Astrocyte (in vitro differentiated cells and primary cell): ENCODE measurements around the gene CARD9. TPM values are rescaled to one million over a fixed set of nuclear protein-coding genes. Genes with fewer than 3 reads are reported as not detected.

ENCODE experiments used
- DNase-seq: peaks from one replicate; pipeline ENCODE4 v3.0.0-alpha.2; 2010; ENCODE audit warnings: low read depth
- FAIRE-seq: peaks from 2 replicates; lab custom pipeline; 2011; peaks lifted over from hg19 to GRCh38; lab: Jason Lieb, UNC
- H2AFZ ChIP-seq: 2 replicates; pipeline ENCODE4 v1.6.0; 2012; ENCODE audit warnings: low read depth, low read length, inconsistent platforms
- H3K27ac ChIP-seq: 2 replicates; pipeline ENCODE4 v1.5.1; 2011; ENCODE audit warnings: low read depth, low read length, inconsistent platforms
- H3K27me3 ChIP-seq: 2 replicates; pipeline ENCODE4 v1.6.0; 2011; ENCODE audit warnings: low read length, inconsistent platforms; ENCODE audit not compliant: insufficient read depth
- H3K36me3 ChIP-seq: 2 replicates; pipeline ENCODE4 v1.5.1; 2011; ENCODE audit warnings: low read length, inconsistent platforms; ENCODE audit not compliant: insufficient read depth
- H3K4me1 ChIP-seq: 2 replicates; pipeline ENCODE4 v1.5.1; 2011; ENCODE audit warnings: low read length, inconsistent platforms; ENCODE audit not compliant: insufficient read depth
- H3K4me2 ChIP-seq: 2 replicates; pipeline ENCODE4 v1.6.0; 2012; ENCODE audit warnings: low read length, inconsistent platforms
- H3K4me3 ChIP-seq: 2 replicates; pipeline ENCODE4 v1.5.1; 2011; ENCODE audit warnings: low read depth, mild to moderate bottlenecking, low read length, inconsistent platforms; ENCODE audit not compliant: insufficient read depth
- H3K79me2 ChIP-seq: 2 replicates; pipeline ENCODE4 v1.6.0; 2012; ENCODE audit warnings: mild to moderate bottlenecking, low read length, inconsistent platforms; ENCODE audit not compliant: insufficient read depth
- H3K9ac ChIP-seq: 2 replicates; pipeline ENCODE4 v1.6.0; 2012; ENCODE audit warnings: mild to moderate bottlenecking, low read length, inconsistent platforms
- H3K9me3 ChIP-seq: 2 replicates; pipeline ENCODE4 v1.5.1; 2012; ENCODE audit warnings: low read depth, mild to moderate bottlenecking, low read length, inconsistent platforms; ENCODE audit not compliant: insufficient read depth
- H4K20me1 ChIP-seq: 2 replicates; pipeline ENCODE4 v1.6.0; 2012; ENCODE audit warnings: low read length, inconsistent platforms; ENCODE audit not compliant: insufficient read depth
- H3K27ac Mint-ChIP-seq: one replicate; pipeline ENCODE4 v1.8.0; 2021; ENCODE audit warnings: mild to moderate bottlenecking, mixed read lengths; ENCODE audit not compliant: unreplicated experiment
- H3K27me3 Mint-ChIP-seq: one replicate; pipeline ENCODE4 v1.8.0; 2021; ENCODE audit warnings: low read depth, mixed read lengths; ENCODE audit not compliant: unreplicated experiment
- H3K36me3 Mint-ChIP-seq: one replicate; pipeline ENCODE4 v1.8.0; 2021; ENCODE audit warnings: low read depth, mixed read lengths; ENCODE audit not compliant: unreplicated experiment
- H3K4me1 Mint-ChIP-seq: one replicate; pipeline ENCODE4 v1.8.0; 2021; ENCODE audit warnings: low read depth, mixed read lengths; ENCODE audit not compliant: unreplicated experiment
- H3K4me3 Mint-ChIP-seq: one replicate; pipeline ENCODE4 v1.8.0; 2021; ENCODE audit warnings: mild to moderate bottlenecking, moderate library complexity, mixed read lengths; ENCODE audit not compliant: unreplicated experiment
- H3K9me3 Mint-ChIP-seq: one replicate; pipeline ENCODE4 v1.8.0; 2021; ENCODE audit warnings: mild to moderate bottlenecking, mixed read lengths; ENCODE audit not compliant: unreplicated experiment
- EZH2 ChIP-seq: IDR thresholded peaks from 2 replicates; pipeline ENCODE4 v1.6.1; 2012; ENCODE audit warnings: mild to moderate bottlenecking, low read length, inconsistent platforms; ENCODE audit not compliant: insufficient read depth
- total RNA-seq: library from RNA; stranded (reverse); gene quantifications from 2 replicates; pipeline ENCODE4 v1.2.1, GENCODE V29; 2021
- TF ChIP-seq, protein P1 (sequence below): IDR thresholded peaks from 2 replicates; pipeline ENCODE4 v1.5.1; 2011; ENCODE audit warnings: low read depth, mild to moderate bottlenecking, inconsistent platforms, low read length, moderate library complexity; ENCODE audit not compliant: insufficient read depth

Gene CARD9
- total RNA-seq, 1 donor from 2014 or later, result 4.2 TPM

DNA sequence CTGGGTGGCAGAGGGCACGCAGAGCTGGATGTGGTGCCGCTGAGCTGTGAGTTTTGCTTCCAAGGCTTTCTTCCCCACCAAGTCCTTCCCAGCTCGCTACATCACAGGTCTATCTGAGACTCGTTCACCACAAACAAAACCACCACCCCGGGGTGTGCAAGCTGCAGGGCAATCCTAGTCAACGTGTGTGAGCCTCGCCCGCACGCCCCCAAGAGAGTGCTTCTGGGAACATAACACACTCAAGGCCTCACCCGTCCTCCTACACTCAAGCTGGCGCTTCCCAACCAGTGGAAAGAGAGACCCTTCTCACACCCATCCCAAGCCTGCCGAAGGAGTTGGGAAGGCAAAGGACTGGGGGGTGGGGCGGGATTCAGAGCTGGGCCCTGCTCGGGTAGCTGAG is 15.9 kb upstream of the CARD9 start:
- Histone ChIP-seq H3K79me2 (no peaks in the 10 kb centered on the region), H3K9me3 (no peaks in the 10 kb centered on the region), H2AFZ (no peak overlapping the region), H3K4me1 (no peaks in the 10 kb centered on the region), H3K9ac (no peak overlapping the region), H4K20me1 (peaks cover 31% of the 10 kb centered on the region), H3K4me3 (no peak overlapping the region), H3K27me3 (no peaks in the 10 kb centered on the region), H3K4me2 (no peak overlapping the region), H3K27ac (no peak overlapping the region), H3K36me3 (peaks cover 32% of the 10 kb centered on the region)
- DNase-seq, result no peak
- H3K4me1 Mint-ChIP-seq, result no peaks in the 10 kb centered on the region
- no peak overlapping the region for H3K27ac Mint-ChIP-seq
- FAIRE-seq, result no peak
- no peak for TF ChIP-seq EZH2
- TF ChIP-seq, protein P1, sequence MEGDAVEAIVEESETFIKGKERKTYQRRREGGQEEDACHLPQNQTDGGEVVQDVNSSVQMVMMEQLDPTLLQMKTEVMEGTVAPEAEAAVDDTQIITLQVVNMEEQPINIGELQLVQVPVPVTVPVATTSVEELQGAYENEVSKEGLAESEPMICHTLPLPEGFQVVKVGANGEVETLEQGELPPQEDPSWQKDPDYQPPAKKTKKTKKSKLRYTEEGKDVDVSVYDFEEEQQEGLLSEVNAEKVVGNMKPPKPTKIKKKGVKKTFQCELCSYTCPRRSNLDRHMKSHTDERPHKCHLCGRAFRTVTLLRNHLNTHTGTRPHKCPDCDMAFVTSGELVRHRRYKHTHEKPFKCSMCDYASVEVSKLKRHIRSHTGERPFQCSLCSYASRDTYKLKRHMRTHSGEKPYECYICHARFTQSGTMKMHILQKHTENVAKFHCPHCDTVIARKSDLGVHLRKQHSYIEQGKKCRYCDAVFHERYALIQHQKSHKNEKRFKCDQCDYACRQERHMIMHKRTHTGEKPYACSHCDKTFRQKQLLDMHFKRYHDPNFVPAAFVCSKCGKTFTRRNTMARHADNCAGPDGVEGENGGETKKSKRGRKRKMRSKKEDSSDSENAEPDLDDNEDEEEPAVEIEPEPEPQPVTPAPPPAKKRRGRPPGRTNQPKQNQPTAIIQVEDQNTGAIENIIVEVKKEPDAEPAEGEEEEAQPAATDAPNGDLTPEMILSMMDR, result no peak
- H3K9me3 Mint-ChIP-seq, result no peaks in the 10 kb centered on the region
- H3K36me3 Mint-ChIP-seq, result peaks cover 29% of the 10 kb centered on the region
- no peak overlapping the region for H3K4me3 Mint-ChIP-seq
- H3K27me3 Mint-ChIP-seq, result no peaks in the 10 kb centered on the region

DNA sequence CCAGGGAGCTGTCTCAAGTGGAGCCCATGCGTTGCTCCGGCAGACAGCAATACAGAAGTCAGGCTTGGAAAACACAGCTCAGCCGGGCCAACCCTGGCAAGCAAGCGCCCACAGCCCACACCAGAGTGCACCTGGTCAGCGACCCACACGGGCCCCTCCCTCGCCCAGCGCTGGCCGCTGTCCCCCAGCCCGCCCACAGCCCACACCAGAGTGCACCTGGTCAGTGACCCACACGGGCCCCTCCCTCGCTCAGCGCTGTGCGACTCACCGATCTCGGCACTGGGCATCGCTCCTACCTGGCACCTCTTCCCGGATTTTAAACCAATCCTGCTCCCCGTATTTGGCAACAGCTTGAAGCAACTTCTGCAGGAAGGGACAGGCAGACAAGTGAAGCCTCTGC is 13.7 kb upstream of the CARD9 start:
- H3K79me2 ChIP-seq, result no peaks in the 10 kb centered on the region
- no peaks in the 10 kb centered on the region for H3K27me3 ChIP-seq
- no peak for TF ChIP-seq EZH2
- TF ChIP-seq, protein P1, result no peak
- no peaks in the 10 kb centered on the region for H3K4me1 Mint-ChIP-seq
- no peak overlapping the region for H3K27ac Mint-ChIP-seq
- no peak for DNase-seq
- H3K4me2 ChIP-seq, result no peak overlapping the region
- H3K9me3 Mint-ChIP-seq, result no peaks in the 10 kb centered on the region
- no peak overlapping the region for H3K27ac ChIP-seq
- no peaks in the 10 kb centered on the region for H3K9me3 ChIP-seq
- H3K4me3 Mint-ChIP-seq, result no peak overlapping the region
- no peak for FAIRE-seq
- no peaks in the 10 kb centered on the region for H3K27me3 Mint-ChIP-seq
- no peak overlapping the region for H3K4me3 ChIP-seq
- peaks cover 37% of the 10 kb centered on the region for H3K36me3 ChIP-seq
- H3K36me3 Mint-ChIP-seq, result peaks cover 35% of the 10 kb centered on the region
- no peak overlapping the region for H3K9ac ChIP-seq
- no peaks in the 10 kb centered on the region for H3K4me1 ChIP-seq
- H2AFZ ChIP-seq, result no peak overlapping the region
- H4K20me1 ChIP-seq, result peaks cover 27% of the 10 kb centered on the region

DNA sequence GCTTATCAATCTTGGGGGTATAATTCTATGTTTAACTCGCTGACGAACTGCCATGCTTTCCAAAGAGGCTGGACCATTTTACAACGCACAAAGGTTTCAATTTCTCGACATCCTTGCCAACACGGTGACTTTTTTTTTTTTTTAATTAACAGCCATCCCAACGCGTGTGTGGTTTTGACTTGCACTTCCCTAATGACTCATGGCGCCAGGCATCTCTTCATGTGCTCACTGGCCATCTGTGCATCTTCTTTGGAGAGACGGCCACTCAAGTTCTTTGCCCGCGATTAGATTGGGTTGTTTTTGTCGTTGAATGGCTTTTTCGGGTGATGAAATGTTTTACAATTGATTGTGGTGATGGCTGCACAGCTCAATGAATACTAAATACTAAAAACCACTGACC is 12.5 kb upstream of the CARD9 start:
- no peak overlapping the region for H3K4me3 Mint-ChIP-seq
- no peaks in the 10 kb centered on the region for H3K9me3 ChIP-seq
- H3K79me2 ChIP-seq, result no peaks in the 10 kb centered on the region
- H3K27ac Mint-ChIP-seq, result no peak overlapping the region
- no peaks in the 10 kb centered on the region for H3K9me3 Mint-ChIP-seq
- H3K4me3 ChIP-seq, result no peak overlapping the region
- no peak overlapping the region for H3K9ac ChIP-seq
- H2AFZ ChIP-seq, result no peak overlapping the region
- no peaks in the 10 kb centered on the region for H3K4me1 ChIP-seq
- H3K36me3 ChIP-seq, result peaks cover 33% of the 10 kb centered on the region
- DNase-seq (peak; percentile 36), FAIRE-seq (no peak)
- no peak overlapping the region for H3K4me2 ChIP-seq
- H4K20me1 ChIP-seq, result peaks cover 18% of the 10 kb centered on the region
- H3K4me1 Mint-ChIP-seq, result no peaks in the 10 kb centered on the region
- no peaks in the 10 kb centered on the region for H3K27me3 Mint-ChIP-seq
- no peak overlapping the region for H3K27ac ChIP-seq
- H3K27me3 ChIP-seq, result no peaks in the 10 kb centered on the region
- TF ChIP-seq EZH2, result no peak
- TF ChIP-seq, protein P1, result no peak
- peaks cover 30% of the 10 kb centered on the region for H3K36me3 Mint-ChIP-seq
